Measurements from ENCODE around the gene RNASEH2C. TPM values are rescaled to one million over a fixed set of nuclear protein-coding genes. Genes with fewer than 3 reads are reported as not detected.

RNASEH2C gene
- polyA plus RNA-seq, 1 of the 3 experiments (the other 2 are of a cell fraction): 43.9 TPM

- H3K9me2 ChIP-seq: no peaks in the 10 kb centered on the region
- POLR2A ChIA-PET: interaction anchor here (0.7 to 2.9 kb wide), 19 partner anchors 8 to 179 kb away, joined by 3 to 26 read pairs (median 5); partner anchors contain the start of genes AP5B1, CCDC85B, FIBP and MUS81
- H2AFZ ChIP-seq (ENCODE audit: low read depth): peak within 1 kb of the TSS; percentile 100
- H3K27me3 ChIP-seq (ENCODE audit: insufficient read depth): no peaks in the 10 kb centered on the region
- H3K79me2 ChIP-seq (ENCODE audit: insufficient read depth): peaks cover 18% of the 10 kb centered on the region; the same call in 1 of the 2 replicates
- peak within 1 kb of the TSS; percentile 96 to 98 for H3K27ac ChIP-seq (ENCODE audit: low read depth in 2 of 2, low read length in 1 of 2)
- H3K9ac ChIP-seq: peak within 1 kb of the TSS; percentile 94
- peak within 1 kb of the TSS; percentile 91 for H3K4me2 ChIP-seq
- H4K20me1 ChIP-seq (ENCODE audit: insufficient read depth): no peaks in the 10 kb centered on the region
- no peaks in the 10 kb centered on the region for H3K9me3 ChIP-seq
- peaks cover 22 to 31% of the 10 kb centered on the region in 2 experiments for H3K36me3 ChIP-seq (replicated peaks in 1 of 2; ENCODE audit: control insufficient read depth in 1 of 2, insufficient read depth in 2 of 2, low read length in 1 of 2)
- H3F3A ChIP-seq (replicated peaks; ENCODE audit: insufficient read depth): no peaks in the 10 kb centered on the region
- peak; percentile 95 for DNase-seq
- peaks cover 6 to 8% of the 10 kb centered on the region in 2 experiments; a peak in 1 of 4 replicates for H3K4me1 ChIP-seq (ENCODE audit: control insufficient read depth in 1 of 2, insufficient read depth in 2 of 2, low read depth in 1 of 2, low read length in 1 of 2)
- CTCF ChIA-PET: interaction anchor here (0.5 to 5.3 kb wide), 72 partner anchors 8 to 356 kb away, joined by 3 to 111 read pairs (median 5); partner anchors contain the start of genes AP5B1, CCDC85B, FIBP and MUS81
- H3K4me3 ChIP-seq (ENCODE audit: low read depth in 2 of 2, low read length in 1 of 2): peak within 1 kb of the TSS; percentile 62 to 72
- WGBS (ENCODE audit: low lambda C conversion rate): under 1% methylated on average over 44 of the region's 65 CpGs
- TF ChIP-seq USF1 (IDR thresholded peaks at IDR 0.05; ENCODE audit: borderline replicate concordance, low read depth) (peak; percentile 100), POLR2AphosphoS5 (IDR thresholded peaks at IDR 0.05; ENCODE audit: low read depth, low read length) (peak; percentile 59), TCF12 (IDR thresholded peaks at IDR 0.05) (peak; percentile 26; the same call in 1 of the 2 replicates), NRF1 (IDR thresholded peaks at IDR 0.05; ENCODE audit: low read depth, low read length) (no peak), EZH2phosphoT487 (IDR thresholded peaks at IDR 0.05; ENCODE audit: borderline replicate concordance, low read depth) (no peak), RCOR1 (IDR thresholded peaks at IDR 0.05; ENCODE audit: low read length) (peak; percentile 80), FOXJ3 (CRISPR knock-in tag; IDR thresholded peaks at IDR 0.05) (peak; percentile 26; the same call in 1 of the 2 replicates), ZBTB33 (IDR thresholded peaks at IDR 0.05; ENCODE audit: borderline replicate concordance, low read depth) (no peak), GABPA (IDR thresholded peaks at IDR 0.05; ENCODE audit: low read depth) (peak; percentile 98), GATA2 (CRISPR knock-in tag; IDR thresholded peaks at IDR 0.05) (no peak), SIN3A (IDR thresholded peaks at IDR 0.05; ENCODE audit: borderline replicate concordance, low read depth, low read length) (peak; percentile 52; the same call in 1 of the 2 replicates), MXI1 (IDR thresholded peaks at IDR 0.05; ENCODE audit: low read depth, low read length) (0 out of 2 replicates have a peak, but pooled peaks have one; percentile 29), EP300 (IDR thresholded peaks at IDR 0.05; ENCODE audit: borderline replicate concordance in 1 of 2, low read depth in 1 of 2, low read length in 1 of 2) (peak in 1 of 2 experiments; percentile 34; a peak in 1 of 4 replicates), TAF1 (IDR thresholded peaks at IDR 0.05; ENCODE audit: borderline replicate concordance, low read depth, low read length) (peak; percentile 91), SMC3 (IDR thresholded peaks at IDR 0.05; ENCODE audit: low read depth, low read length) (peak; percentile 91), CTCF (IDR thresholded peaks at IDR 0.05) (peak; percentile 95), RAD21 (IDR thresholded peaks at IDR 0.05; ENCODE audit: low read length) (peak; percentile 96), IRF3 (IDR thresholded peaks at IDR 0.05; ENCODE audit: low read depth, low read length) (no peak), MAX (IDR thresholded peaks at IDR 0.05; ENCODE audit: low read depth) (peak; percentile 97), REST (IDR thresholded peaks at IDR 0.05; ENCODE audit: low read depth, low read length) (no peak), FOXM1 (IDR thresholded peaks at IDR 0.05; ENCODE audit: low read depth) (no peak)
Observed at GRCh38 chr11:65711785-65712632, 8.6 kb downstream of the RNASEH2C start, which contains the start of gene KAT5. Gene KAT5 (plus strand): TSS chr11:65712252. CDS start chr11:65712268, 16 bp downstream.
